Measurements from ENCODE around the gene MTX2.

GRCh38 chr2:176330612-176331011 lies 61.4 kb downstream of the MTX2 start:
- TF ChIP-seq WRNIP1 (IDR thresholded peaks at IDR 0.05; ENCODE audit: borderline replicate concordance, low read depth, low read length) (no peak), FOXK2 (IDR thresholded peaks at IDR 0.05) (no peak), GABPA (IDR thresholded peaks at IDR 0.05; ENCODE audit: low read depth) (no peak), EP300 (IDR thresholded peaks at IDR 0.05; ENCODE audit: borderline replicate concordance in 1 of 2, control insufficient read depth in 1 of 2, low read depth in 2 of 2, low read length in 2 of 2) (no peak), ETV6 (conservative IDR thresholded peaks at IDR 0.05 in 1 of 2, IDR thresholded peaks at IDR 0.05 in 1 of 2; ENCODE audit: borderline replicate concordance in 1 of 2, low read depth in 1 of 2) (no peak), POLR2A (IDR thresholded peaks at IDR 0.05; ENCODE audit: low read depth, low read length) (no peak)
- TF ChIP-seq, protein P1, sequence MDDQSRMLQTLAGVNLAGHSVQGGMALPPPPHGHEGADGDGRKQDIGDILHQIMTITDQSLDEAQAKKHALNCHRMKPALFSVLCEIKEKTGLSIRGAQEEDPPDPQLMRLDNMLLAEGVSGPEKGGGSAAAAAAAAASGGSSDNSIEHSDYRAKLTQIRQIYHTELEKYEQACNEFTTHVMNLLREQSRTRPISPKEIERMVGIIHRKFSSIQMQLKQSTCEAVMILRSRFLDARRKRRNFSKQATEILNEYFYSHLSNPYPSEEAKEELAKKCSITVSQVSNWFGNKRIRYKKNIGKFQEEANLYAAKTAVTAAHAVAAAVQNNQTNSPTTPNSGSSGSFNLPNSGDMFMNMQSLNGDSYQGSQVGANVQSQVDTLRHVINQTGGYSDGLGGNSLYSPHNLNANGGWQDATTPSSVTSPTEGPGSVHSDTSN (IDR thresholded peaks at IDR 0.05; ENCODE audit: insufficient replicate concordance, low read depth, low read length) = no peak
- TF ChIP-seq, protein P2, sequence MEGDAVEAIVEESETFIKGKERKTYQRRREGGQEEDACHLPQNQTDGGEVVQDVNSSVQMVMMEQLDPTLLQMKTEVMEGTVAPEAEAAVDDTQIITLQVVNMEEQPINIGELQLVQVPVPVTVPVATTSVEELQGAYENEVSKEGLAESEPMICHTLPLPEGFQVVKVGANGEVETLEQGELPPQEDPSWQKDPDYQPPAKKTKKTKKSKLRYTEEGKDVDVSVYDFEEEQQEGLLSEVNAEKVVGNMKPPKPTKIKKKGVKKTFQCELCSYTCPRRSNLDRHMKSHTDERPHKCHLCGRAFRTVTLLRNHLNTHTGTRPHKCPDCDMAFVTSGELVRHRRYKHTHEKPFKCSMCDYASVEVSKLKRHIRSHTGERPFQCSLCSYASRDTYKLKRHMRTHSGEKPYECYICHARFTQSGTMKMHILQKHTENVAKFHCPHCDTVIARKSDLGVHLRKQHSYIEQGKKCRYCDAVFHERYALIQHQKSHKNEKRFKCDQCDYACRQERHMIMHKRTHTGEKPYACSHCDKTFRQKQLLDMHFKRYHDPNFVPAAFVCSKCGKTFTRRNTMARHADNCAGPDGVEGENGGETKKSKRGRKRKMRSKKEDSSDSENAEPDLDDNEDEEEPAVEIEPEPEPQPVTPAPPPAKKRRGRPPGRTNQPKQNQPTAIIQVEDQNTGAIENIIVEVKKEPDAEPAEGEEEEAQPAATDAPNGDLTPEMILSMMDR (IDR thresholded peaks at IDR 0.05 in 2 of 3, conservative IDR thresholded peaks at IDR 0.05 in 1 of 3; ENCODE audit: control insufficient read depth in 2 of 3, extremely low read depth in 1 of 3, insufficient read depth in 1 of 3, low read depth in 3 of 3, low read length in 3 of 3) = no peak
